Activated T-cell treated with anti-CD3 and anti-CD28 coated beads, Interleukin-2, amount 50 U/mL, for 24 hours (primary cell): ENCODE data around the gene NHLRC2.

Experiments
- DNase-seq: peaks from one replicate; pipeline ENCODE4 v3.0.0-alpha.2; 2020
- H3K27ac Mint-ChIP-seq: 2 replicates; pipeline ENCODE4 v1.8.0; 2020; ENCODE audit warnings: mild to moderate bottlenecking, mixed read lengths
- H3K27me3 Mint-ChIP-seq: 2 replicates; pipeline ENCODE4 v1.8.0; 2020; ENCODE audit warnings: mixed read lengths
- H3K36me3 Mint-ChIP-seq: 2 replicates; pipeline ENCODE4 v1.8.0; 2020; ENCODE audit warnings: low read depth, mixed read lengths
- H3K4me1 Mint-ChIP-seq: 2 replicates; pipeline ENCODE4 v1.8.0; 2020; ENCODE audit warnings: low read depth, mixed read lengths
- H3K4me3 Mint-ChIP-seq: 2 replicates; pipeline ENCODE4 v1.8.0; 2020; ENCODE audit warnings: mild to moderate bottlenecking, moderate library complexity, mixed read lengths
- H3K9me3 Mint-ChIP-seq: 2 replicates; pipeline ENCODE4 v1.8.0; 2020; ENCODE audit warnings: mixed read lengths

Gene NHLRC2

GRCh38 chr10:113911113-113911512, 56.7 kb downstream of the NHLRC2 start:
- Mint-ChIP-seq H3K4me3 (no peak overlapping the region), H3K4me1 (peaks cover 2% of the 10 kb centered on the region), H3K27ac (no peak overlapping the region), H3K27me3 (no peaks in the 10 kb centered on the region), H3K9me3 (no peaks in the 10 kb centered on the region), H3K36me3 (peaks cover 34% of the 10 kb centered on the region)
- DNase-seq = no peak

GRCh38 chr10:113911839-113912238, 57.4 kb downstream of the NHLRC2 start:
- no peak for DNase-seq
- peaks cover 33% of the 10 kb centered on the region for H3K36me3 Mint-ChIP-seq
- no peak overlapping the region for H3K27ac Mint-ChIP-seq
- H3K9me3 Mint-ChIP-seq = no peaks in the 10 kb centered on the region
- H3K4me1 Mint-ChIP-seq = peaks cover 3% of the 10 kb centered on the region
- H3K27me3 Mint-ChIP-seq = no peaks in the 10 kb centered on the region
- H3K4me3 Mint-ChIP-seq = no peak overlapping the region

GRCh38 chr10:113912582-113912981, 58.1 kb downstream of the NHLRC2 start:
- H3K27me3 Mint-ChIP-seq = no peaks in the 10 kb centered on the region
- no peak overlapping the region for H3K4me3 Mint-ChIP-seq
- no peaks in the 10 kb centered on the region for H3K9me3 Mint-ChIP-seq
- peaks cover 3% of the 10 kb centered on the region for H3K4me1 Mint-ChIP-seq
- H3K27ac Mint-ChIP-seq = no peak overlapping the region
- H3K36me3 Mint-ChIP-seq = peaks cover 32% of the 10 kb centered on the region
- no peak for DNase-seq

GRCh38 chr10:113914956-113915355, 60.5 kb downstream of the NHLRC2 start:
- peaks cover 33% of the 10 kb centered on the region for H3K36me3 Mint-ChIP-seq
- H3K4me3 Mint-ChIP-seq = no peak overlapping the region
- H3K27me3 Mint-ChIP-seq = no peaks in the 10 kb centered on the region
- DNase-seq = no peak
- H3K27ac Mint-ChIP-seq = no peak overlapping the region
- no peaks in the 10 kb centered on the region for H3K9me3 Mint-ChIP-seq
- peaks cover 3% of the 10 kb centered on the region for H3K4me1 Mint-ChIP-seq

- H3K27me3 Mint-ChIP-seq = no peaks in the 10 kb centered on the region
- peaks cover 33% of the 10 kb centered on the region for H3K36me3 Mint-ChIP-seq
- DNase-seq = no peak
- peaks cover 3% of the 10 kb centered on the region for H3K4me1 Mint-ChIP-seq
- H3K27ac Mint-ChIP-seq = no peak overlapping the region
- no peaks in the 10 kb centered on the region for H3K9me3 Mint-ChIP-seq
- H3K4me3 Mint-ChIP-seq = no peak overlapping the region
Observed at GRCh38 chr10:113915540-113915939, 61.1 kb downstream of the NHLRC2 start.

- Mint-ChIP-seq H3K36me3 (peaks cover 32% of the 10 kb centered on the region), H3K27ac (no peak overlapping the region), H3K27me3 (no peaks in the 10 kb centered on the region), H3K4me1 (peaks cover 3% of the 10 kb centered on the region), H3K9me3 (no peaks in the 10 kb centered on the region), H3K4me3 (no peak overlapping the region)
- no peak for DNase-seq
Observed at GRCh38 chr10:113916053-113916452, 61.6 kb downstream of the NHLRC2 start.

- Mint-ChIP-seq H3K27me3 (no peaks in the 10 kb centered on the region), H3K4me3 (no peak overlapping the region), H3K27ac (no peak overlapping the region), H3K36me3 (peaks cover 21% of the 10 kb centered on the region), H3K9me3 (no peaks in the 10 kb centered on the region), H3K4me1 (peaks cover 3% of the 10 kb centered on the region)
- no peak for DNase-seq
Observed at GRCh38 chr10:113917636-113918035, 63.2 kb downstream of the NHLRC2 start.

- peaks cover 5% of the 10 kb centered on the region for H3K4me1 Mint-ChIP-seq
- peaks cover 20% of the 10 kb centered on the region for H3K36me3 Mint-ChIP-seq
- no peak for DNase-seq
- H3K27me3 Mint-ChIP-seq = peaks cover 17% of the 10 kb centered on the region
- H3K27ac Mint-ChIP-seq = no peak overlapping the region
- H3K9me3 Mint-ChIP-seq = peaks cover 10% of the 10 kb centered on the region
- no peak overlapping the region for H3K4me3 Mint-ChIP-seq
Observed at GRCh38 chr10:113920114-113920513, 65.7 kb downstream of the NHLRC2 start.

GRCh38 chr10:113920875-113921274, 66.4 kb downstream of the NHLRC2 start:
- peaks cover 21% of the 10 kb centered on the region for H3K27me3 Mint-ChIP-seq
- H3K4me1 Mint-ChIP-seq = peaks cover 5% of the 10 kb centered on the region
- DNase-seq = no peak
- H3K27ac Mint-ChIP-seq = no peak overlapping the region
- peaks cover 21% of the 10 kb centered on the region for H3K36me3 Mint-ChIP-seq
- peaks cover 12% of the 10 kb centered on the region for H3K9me3 Mint-ChIP-seq
- no peak overlapping the region for H3K4me3 Mint-ChIP-seq

GRCh38 chr10:113921561-113922370, 67.3 kb downstream of the NHLRC2 start:
- H3K36me3 Mint-ChIP-seq = peaks cover 19% of the 10 kb centered on the region
- no peak overlapping the region for H3K4me3 Mint-ChIP-seq
- H3K9me3 Mint-ChIP-seq = peaks cover 12% of the 10 kb centered on the region
- no peak overlapping the region for H3K27ac Mint-ChIP-seq
- DNase-seq = no peak
- H3K4me1 Mint-ChIP-seq = peaks cover 2% of the 10 kb centered on the region
- peaks cover 30% of the 10 kb centered on the region for H3K27me3 Mint-ChIP-seq

- Mint-ChIP-seq H3K9me3 (peaks cover 12% of the 10 kb centered on the region), H3K4me1 (peaks cover 2% of the 10 kb centered on the region), H3K36me3 (peaks cover 8% of the 10 kb centered on the region), H3K27me3 (peaks cover 41% of the 10 kb centered on the region), H3K27ac (no peak overlapping the region), H3K4me3 (no peak overlapping the region)
- no peak for DNase-seq
Observed at GRCh38 chr10:113922787-113923570, 68.5 kb downstream of the NHLRC2 start.

GRCh38 chr10:113924186-113924585, 69.7 kb downstream of the NHLRC2 start:
- H3K27me3 Mint-ChIP-seq = peaks cover 46% of the 10 kb centered on the region
- no peak for DNase-seq
- peaks cover 2% of the 10 kb centered on the region for H3K4me1 Mint-ChIP-seq
- H3K4me3 Mint-ChIP-seq = no peak overlapping the region
- peaks cover 12% of the 10 kb centered on the region for H3K9me3 Mint-ChIP-seq
- H3K27ac Mint-ChIP-seq = no peak overlapping the region
- peaks cover 2% of the 10 kb centered on the region for H3K36me3 Mint-ChIP-seq

- Mint-ChIP-seq H3K4me1 (peaks cover 2% of the 10 kb centered on the region), H3K36me3 (peaks cover 2% of the 10 kb centered on the region), H3K9me3 (peaks cover 12% of the 10 kb centered on the region), H3K4me3 (no peak overlapping the region), H3K27me3 (peaks cover 49% of the 10 kb centered on the region), H3K27ac (no peak overlapping the region)
- DNase-seq = no peak
Observed at GRCh38 chr10:113924664-113925063, 70.2 kb downstream of the NHLRC2 start.

- DNase-seq = no peak
- Mint-ChIP-seq H3K4me1 (peaks cover 2% of the 10 kb centered on the region), H3K27ac (no peak overlapping the region), H3K9me3 (peaks cover 12% of the 10 kb centered on the region), H3K36me3 (peaks cover 2% of the 10 kb centered on the region), H3K27me3 (peaks cover 49% of the 10 kb centered on the region), H3K4me3 (no peak overlapping the region)
Observed at GRCh38 chr10:113927440-113927839, 73.0 kb downstream of the NHLRC2 start.

GRCh38 chr10:113928830-113929229, 74.4 kb downstream of the NHLRC2 start:
- peaks cover 12% of the 10 kb centered on the region for H3K9me3 Mint-ChIP-seq
- H3K36me3 Mint-ChIP-seq = peaks cover 2% of the 10 kb centered on the region
- no peak overlapping the region for H3K27ac Mint-ChIP-seq
- peaks cover 45% of the 10 kb centered on the region for H3K27me3 Mint-ChIP-seq
- DNase-seq = no peak
- H3K4me1 Mint-ChIP-seq = no peaks in the 10 kb centered on the region
- H3K4me3 Mint-ChIP-seq = no peak overlapping the region
